ENCODE measurements around the gene P2RY12.

Gene P2RY12

GRCh38 chr3:151351219-151351618 is 33.3 kb downstream of the P2RY12 start:
- TF ChIP-seq CTCF (IDR thresholded peaks at IDR 0.05) (no peak), ZFX (IDR thresholded peaks at IDR 0.05; ENCODE audit: borderline replicate concordance) (no peak)
- H3K27ac ChIP-seq: no peak overlapping the region

GRCh38 chr3:151350656-151351055 is 33.9 kb downstream of the P2RY12 start:
- H3K27ac ChIP-seq: no peak overlapping the region
- TF ChIP-seq CTCF (IDR thresholded peaks at IDR 0.05) (no peak), ZFX (IDR thresholded peaks at IDR 0.05; ENCODE audit: borderline replicate concordance) (no peak)

- no peak overlapping the region for H3K27ac ChIP-seq
- TF ChIP-seq CTCF (IDR thresholded peaks at IDR 0.05) (no peak), ZFX (IDR thresholded peaks at IDR 0.05; ENCODE audit: borderline replicate concordance) (no peak)
These were observed 37.1 kb downstream of the P2RY12 start for GRCh38 chr3:151347432-151347831.

- no peak overlapping the region for H3K27ac ChIP-seq
- TF ChIP-seq ZFX (IDR thresholded peaks at IDR 0.05; ENCODE audit: borderline replicate concordance) (no peak), CTCF (IDR thresholded peaks at IDR 0.05) (no peak)
These were observed 38.3 kb downstream of the P2RY12 start for GRCh38 chr3:151346292-151346691.

GRCh38 chr3:151345859-151346258 is 38.7 kb downstream of the P2RY12 start:
- no peak overlapping the region for H3K27ac ChIP-seq
- TF ChIP-seq CTCF (IDR thresholded peaks at IDR 0.05) (no peak), ZFX (IDR thresholded peaks at IDR 0.05; ENCODE audit: borderline replicate concordance) (no peak)

GRCh38 chr3:151331696-151332095 is 52.9 kb downstream of the P2RY12 start:
- no peak for TF ChIP-seq CTCF (IDR thresholded peaks at IDR 0.05)
- TF ChIP-seq ZFX (IDR thresholded peaks at IDR 0.05; ENCODE audit: borderline replicate concordance): no peak
- no peak overlapping the region for H3K27ac ChIP-seq

- H3K27ac ChIP-seq: no peak overlapping the region
- TF ChIP-seq CTCF (IDR thresholded peaks at IDR 0.05): no peak
- TF ChIP-seq ZFX (IDR thresholded peaks at IDR 0.05; ENCODE audit: borderline replicate concordance): no peak
These were observed 53.7 kb downstream of the P2RY12 start for GRCh38 chr3:151330899-151331298.
